ENCODE results near the gene MRTFA. TPM values are rescaled to one million over a fixed set of nuclear protein-coding genes. Genes with fewer than 3 reads are reported as not detected.

Gene MRTFA
- total RNA-seq, 2 experiments from 2014 or later, result 47.7 to 66.9 TPM

GRCh38 chr22:40361100-40361499, 275.4 kb downstream of the MRTFA start:
- no peak for DNase-seq (ENCODE audit: low spot score)
- no peak overlapping the region for H3K27ac ChIP-seq (ENCODE audit: low read depth, low read length, poor library complexity, severe bottlenecking)
- H3K36me3 ChIP-seq (ENCODE audit: insufficient read depth, low read length), result peaks cover 99% of the 10 kb centered on the region
- H3K9me3 ChIP-seq (ENCODE audit: low read length), result no peaks in the 10 kb centered on the region
- H4K20me1 ChIP-seq (ENCODE audit: insufficient read depth, low read length), result 0 out of 2 replicates have a peak, but pooled peaks cover 6% of the 10 kb centered on the region
- 0 out of 2 replicates have a peak, but pooled peaks cover 3% of the 10 kb centered on the region for H3K79me2 ChIP-seq (ENCODE audit: insufficient read depth, low read depth, low read length)
- ChIA-PET CTCF (ENCODE audit: unreplicated experiment) (no interaction called here), POLR2A (no interaction called here)
- H3K4me2 ChIP-seq (ENCODE audit: low read length), result no peak overlapping the region
- intact Hi-C loops (cut with micrococcal nuclease; ENCODE audit: unreplicated experiment), result no loop called here
- TF ChIP-seq EZH2phosphoT487 (IDR thresholded peaks at IDR 0.05; ENCODE audit: borderline replicate concordance, low read depth, low read length) (no peak), CTCF (conservative IDR thresholded peaks at IDR 0.05; ENCODE audit: low read length) (no peak)
- no peaks in the 10 kb centered on the region for H3K9me2 ChIP-seq (ENCODE audit: insufficient read depth, low read length)
- BruUV-seq (replicated peaks), result no TSS peak
- H3K4me1 ChIP-seq (ENCODE audit: insufficient read depth, low read length, poor library complexity, severe bottlenecking), result no peaks in the 10 kb centered on the region
- no peak overlapping the region for H3K4me3 ChIP-seq (ENCODE audit: low read depth, low read length, poor library complexity, severe bottlenecking)
- H2AFZ ChIP-seq (ENCODE audit: low read length), result no peak overlapping the region

Other genes with a start within 250 kb of the MRTFA start
- not detected in 2 replicates for gene MCHR1, start 42.8 kb upstream of the MRTFA start, total RNA-seq (2014; rRNA removed; shearing (Covaris generic))
- not detected in 2 replicates for gene MCHR1, start 42.8 kb upstream of the MRTFA start, total RNA-seq (2022)
- 19.1 and 25.9 TPM in 2 replicates for gene SLC25A17, start 182.6 kb upstream of the MRTFA start, total RNA-seq (2014; rRNA removed; shearing (Covaris generic))
- gene SLC25A17, start 182.6 kb upstream of the MRTFA start, total RNA-seq (2022), result 31.4 and 37.9 TPM in 2 replicates
- 121 and 255 TPM in 2 replicates for gene ST13, start 219.9 kb upstream of the MRTFA start, total RNA-seq (2014; rRNA removed; shearing (Covaris generic))
- gene ST13, start 219.9 kb upstream of the MRTFA start, total RNA-seq (2022), result 223 and 225 TPM in 2 replicates
- gene XPNPEP3, start 220.4 kb upstream of the MRTFA start, total RNA-seq (2014; rRNA removed; shearing (Covaris generic)), result 4.9 and 12.2 TPM in 2 replicates
- gene XPNPEP3, start 220.4 kb upstream of the MRTFA start, total RNA-seq (2022), result 22.4 and 22.8 TPM in 2 replicates
- gene DNAJB7, start 225.4 kb upstream of the MRTFA start, total RNA-seq (2014; rRNA removed; shearing (Covaris generic)), result not detected in 2 replicates
- gene DNAJB7, start 225.4 kb upstream of the MRTFA start, total RNA-seq (2022), result not detected in 2 replicates